T-helper 2 cell treated with Interferon-gamma antibody and Interleukin-4, amounts not matched to agents 5 μg/mL and 100 μg/mL, for 36 hours (primary cell): Measurements from ENCODE around the gene TMEM39B.
"Not testable (repeated sequence)": the region's sequence is repeated elsewhere in the genome, so short reads cannot be mapped to it uniquely, and the experiment has no call there.

Experiments used
- DNase-seq: peaks from one replicate; pipeline ENCODE4 v3.0.0; 2021; ENCODE audit warnings: low spot score
- H3K27ac Mint-ChIP-seq: one replicate; pipeline ENCODE4 v1.8.0; 2021; ENCODE audit warnings: mild to moderate bottlenecking, mixed read lengths
- H3K27me3 Mint-ChIP-seq: one replicate; pipeline ENCODE4 v1.8.0; 2021; ENCODE audit warnings: low read depth, mixed read lengths
- H3K36me3 Mint-ChIP-seq: one replicate; pipeline ENCODE4 v1.8.0; 2021; ENCODE audit warnings: low read depth, mixed read lengths
- H3K4me1 Mint-ChIP-seq: one replicate; pipeline ENCODE4 v1.8.0; 2021; ENCODE audit warnings: low read depth, mixed read lengths
- H3K4me3 Mint-ChIP-seq: one replicate; pipeline ENCODE4 v1.8.0; 2022; ENCODE audit warnings: mild to moderate bottlenecking, moderate library complexity, mixed read lengths
- H3K9me3 Mint-ChIP-seq: one replicate; pipeline ENCODE4 v1.8.0; 2021; ENCODE audit warnings: mixed read lengths

TMEM39B gene

DNA sequence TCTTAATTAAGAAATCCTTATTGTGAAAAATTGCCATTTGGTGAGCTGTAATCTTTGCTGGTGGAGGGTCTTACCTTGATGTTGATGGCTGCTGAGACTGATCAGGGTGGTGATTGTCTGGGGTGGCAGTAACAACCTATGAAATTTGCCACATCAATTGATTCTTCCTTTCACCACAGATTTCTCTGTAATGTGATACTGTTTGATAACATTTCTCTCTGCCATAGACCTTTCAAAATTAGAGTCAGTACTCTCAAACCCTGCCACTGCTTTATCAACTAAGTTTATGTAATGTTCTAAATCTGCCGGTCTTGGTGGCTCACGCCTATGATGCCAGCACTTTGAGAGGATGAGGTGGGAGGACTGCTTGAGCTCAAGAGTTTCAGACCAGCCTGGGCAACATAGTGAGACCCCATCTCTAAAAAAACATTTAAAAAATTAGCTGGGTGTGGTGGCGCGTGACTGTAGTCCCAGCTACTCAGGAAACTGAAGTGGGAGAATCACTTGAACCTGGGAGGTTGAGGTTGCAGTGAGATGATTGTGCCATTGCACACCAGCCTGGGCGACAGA lies 40.2 kb downstream of the TMEM39B start:
- H3K4me1 Mint-ChIP-seq, result peaks cover 46% of the 10 kb centered on the region
- no peaks in the 10 kb centered on the region for H3K9me3 Mint-ChIP-seq
- peak; percentile 32 for DNase-seq
- H3K4me3 Mint-ChIP-seq, result peak overlapping the region; percentile 51
- peak overlapping the region; percentile 63 for H3K27ac Mint-ChIP-seq
- H3K27me3 Mint-ChIP-seq, result no peaks in the 10 kb centered on the region
- H3K36me3 Mint-ChIP-seq, result peaks cover 17% of the 10 kb centered on the region

GRCh38 chr1:32113436-32113835 lies 40.7 kb downstream of the TMEM39B start:
- Mint-ChIP-seq H3K4me3 (peak overlapping the region; percentile 22), H3K27ac (peak overlapping the region; percentile 63), H3K4me1 (peaks cover 46% of the 10 kb centered on the region), H3K36me3 (peaks cover 19% of the 10 kb centered on the region)
- not testable (repeated sequence) for H3K9me3 Mint-ChIP-seq, H3K27me3 Mint-ChIP-seq, DNase-seq

DNA sequence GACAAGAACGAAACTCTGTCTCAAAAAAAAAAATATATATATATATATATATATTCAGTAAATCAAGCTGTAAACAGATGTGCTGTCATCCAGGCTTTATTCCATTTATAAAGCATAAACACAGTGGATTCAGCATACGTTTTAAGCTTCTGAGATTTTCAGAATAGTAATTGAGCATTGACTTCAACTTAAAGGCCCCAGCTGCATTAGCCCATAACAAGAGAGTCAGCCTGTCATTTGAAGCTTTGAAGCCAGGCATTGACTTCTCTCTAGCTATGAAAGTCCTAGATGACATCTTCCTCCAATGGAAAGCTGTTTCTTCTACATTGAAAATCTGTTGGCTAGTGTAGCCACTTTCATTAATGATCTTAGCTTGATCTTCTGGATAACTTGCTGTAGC lies 41.7 kb downstream of the TMEM39B start:
- no peak for DNase-seq
- H3K27me3 Mint-ChIP-seq, result no peaks in the 10 kb centered on the region
- no peaks in the 10 kb centered on the region for H3K9me3 Mint-ChIP-seq
- H3K4me3 Mint-ChIP-seq, result peak overlapping the region; percentile 40
- peak overlapping the region; percentile 31 for H3K27ac Mint-ChIP-seq
- H3K36me3 Mint-ChIP-seq, result peaks cover 18% of the 10 kb centered on the region
- H3K4me1 Mint-ChIP-seq, result peaks cover 44% of the 10 kb centered on the region

- H3K4me3 Mint-ChIP-seq, result no peak overlapping the region
These were observed 42.8 kb downstream of the TMEM39B start for GRCh38 chr1:32115496-32115895.

DNA sequence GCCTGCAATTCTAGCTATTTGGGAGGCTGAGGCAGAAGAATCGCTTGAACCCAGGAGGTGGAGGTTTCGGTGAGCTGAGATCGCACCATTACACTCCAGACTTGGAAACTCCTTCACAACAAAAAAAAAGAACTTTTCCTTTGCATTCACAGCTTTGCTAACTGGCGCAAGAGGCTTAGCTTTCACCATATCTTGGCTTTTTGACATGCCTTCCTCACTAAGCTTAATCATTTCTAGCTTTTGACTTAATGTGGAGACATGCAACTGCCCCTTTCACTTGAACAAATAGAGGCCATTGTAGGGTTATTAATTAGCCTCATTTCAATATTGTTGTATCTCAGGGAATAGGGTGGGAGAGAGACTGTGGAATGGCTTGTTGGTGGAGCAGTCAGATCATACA lies 43.8 kb downstream of the TMEM39B start:
- no peak for DNase-seq
- H3K9me3 Mint-ChIP-seq, result no peaks in the 10 kb centered on the region
- peaks cover 35% of the 10 kb centered on the region for H3K4me1 Mint-ChIP-seq
- H3K36me3 Mint-ChIP-seq, result peaks cover 16% of the 10 kb centered on the region
- no peak overlapping the region for H3K27ac Mint-ChIP-seq
- no peak overlapping the region for H3K4me3 Mint-ChIP-seq
- H3K27me3 Mint-ChIP-seq, result no peaks in the 10 kb centered on the region

More at GRCh38 chr1:32115496-32115895, 42.8 kb downstream of the TMEM39B start:
- Mint-ChIP-seq H3K4me1 (peaks cover 39% of the 10 kb centered on the region), H3K9me3 (no peaks in the 10 kb centered on the region), H3K27me3 (no peaks in the 10 kb centered on the region), H3K27ac (no peak overlapping the region), H3K36me3 (peaks cover 17% of the 10 kb centered on the region)
- DNase-seq, result no peak

GRCh38 chr1:32122151-32122550 lies 49.4 kb downstream of the TMEM39B start:
- Mint-ChIP-seq H3K27ac (peak overlapping the region; percentile 77), H3K4me3 (peak overlapping the region; percentile 47), H3K27me3 (no peaks in the 10 kb centered on the region), H3K4me1 (peaks cover 23% of the 10 kb centered on the region), H3K36me3 (peaks cover 12% of the 10 kb centered on the region), H3K9me3 (no peaks in the 10 kb centered on the region)
- DNase-seq, result no peak

DNA sequence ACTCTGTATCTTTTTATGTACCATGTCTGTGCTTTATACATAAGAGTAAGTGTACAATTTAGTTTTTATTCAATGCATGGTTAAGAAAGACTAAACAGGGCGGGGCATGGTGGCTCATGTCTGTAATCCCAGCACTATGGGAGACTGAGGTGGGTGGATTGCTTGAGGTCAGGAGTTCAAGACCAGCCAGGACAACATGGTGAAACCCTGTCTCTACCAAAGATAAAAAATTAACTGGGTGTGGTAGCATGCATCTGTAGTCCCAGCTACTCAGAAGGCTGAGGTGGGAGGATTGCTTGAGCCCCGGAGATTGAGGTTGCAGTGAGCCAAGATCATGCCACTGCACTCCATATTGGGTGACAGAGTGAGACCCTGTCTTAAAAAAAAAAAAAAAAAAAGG lies 50.6 kb downstream of the TMEM39B start:
- not testable (repeated sequence) for H3K9me3 Mint-ChIP-seq

DNA sequence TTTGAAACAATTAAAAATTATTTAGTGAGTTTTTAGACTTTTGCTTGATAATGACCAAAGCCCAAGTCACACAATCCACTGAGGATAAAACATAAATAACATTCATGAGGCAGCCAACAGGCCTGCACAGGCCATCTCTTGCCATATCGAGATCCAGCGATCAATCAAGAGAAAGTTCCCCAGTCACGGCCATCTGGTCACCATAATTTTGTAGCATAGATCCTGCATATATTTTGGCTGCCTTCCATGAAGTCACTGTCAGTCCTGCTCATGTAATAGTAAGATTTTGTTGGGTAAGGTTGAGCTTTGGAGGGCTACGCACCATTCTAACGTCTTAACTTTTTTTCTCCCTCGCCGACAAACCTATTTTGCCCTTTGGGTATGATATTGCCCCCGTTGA lies 52.6 kb downstream of the TMEM39B start:
- Mint-ChIP-seq H3K36me3 (peaks cover 17% of the 10 kb centered on the region), H3K4me3 (no peak overlapping the region), H3K27ac (no peak overlapping the region), H3K27me3 (no peaks in the 10 kb centered on the region), H3K4me1 (peaks cover 37% of the 10 kb centered on the region), H3K9me3 (no peaks in the 10 kb centered on the region)
- no peak for DNase-seq

More for the DNA sequence above, 50.6 kb downstream of the TMEM39B start:
- not testable (repeated sequence) for DNase-seq, H3K27me3 Mint-ChIP-seq, H3K27ac Mint-ChIP-seq, H3K4me3 Mint-ChIP-seq
- Mint-ChIP-seq H3K36me3 (peaks cover 13% of the 10 kb centered on the region), H3K4me1 (peaks cover 32% of the 10 kb centered on the region)

DNA sequence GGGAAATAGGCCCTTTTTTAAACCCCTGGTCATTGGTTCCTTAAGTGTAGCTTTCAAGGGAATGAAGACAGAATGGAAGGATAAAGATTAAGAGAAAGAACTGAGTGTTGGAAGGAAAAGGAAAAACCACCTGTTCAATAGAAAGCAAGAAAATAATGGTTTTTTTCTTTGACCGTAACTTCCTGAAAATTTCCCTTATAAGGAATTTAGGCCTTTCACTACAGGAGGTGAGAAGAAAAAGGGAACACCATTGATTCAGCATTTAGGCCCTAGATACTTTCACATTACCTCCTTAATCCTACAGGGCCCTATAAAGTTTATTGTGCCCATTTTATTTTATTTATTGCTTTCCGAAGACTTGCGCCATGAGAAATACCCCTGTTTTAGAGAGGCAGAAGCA lies 54.0 kb downstream of the TMEM39B start:
- Mint-ChIP-seq H3K9me3 (no peaks in the 10 kb centered on the region), H3K27me3 (no peaks in the 10 kb centered on the region), H3K4me1 (peaks cover 31% of the 10 kb centered on the region), H3K27ac (no peak overlapping the region), H3K4me3 (no peak overlapping the region), H3K36me3 (peaks cover 12% of the 10 kb centered on the region)
- no peak for DNase-seq

GRCh38 chr1:32127409-32128198 lies 54.9 kb downstream of the TMEM39B start:
- peaks cover 9% of the 10 kb centered on the region for H3K36me3 Mint-ChIP-seq
- no peaks in the 10 kb centered on the region for H3K9me3 Mint-ChIP-seq
- no peak overlapping the region for H3K27ac Mint-ChIP-seq
- no peaks in the 10 kb centered on the region for H3K27me3 Mint-ChIP-seq
- no peak for DNase-seq
- H3K4me1 Mint-ChIP-seq, result peaks cover 26% of the 10 kb centered on the region
- H3K4me3 Mint-ChIP-seq, result no peak overlapping the region

GRCh38 chr1:32128479-32128878 lies 55.7 kb downstream of the TMEM39B start:
- Mint-ChIP-seq H3K4me1 (peaks cover 18% of the 10 kb centered on the region), H3K36me3 (peaks cover 10% of the 10 kb centered on the region), H3K27me3 (no peaks in the 10 kb centered on the region), H3K4me3 (no peak overlapping the region), H3K9me3 (no peaks in the 10 kb centered on the region), H3K27ac (no peak overlapping the region)
- no peak for DNase-seq

DNA sequence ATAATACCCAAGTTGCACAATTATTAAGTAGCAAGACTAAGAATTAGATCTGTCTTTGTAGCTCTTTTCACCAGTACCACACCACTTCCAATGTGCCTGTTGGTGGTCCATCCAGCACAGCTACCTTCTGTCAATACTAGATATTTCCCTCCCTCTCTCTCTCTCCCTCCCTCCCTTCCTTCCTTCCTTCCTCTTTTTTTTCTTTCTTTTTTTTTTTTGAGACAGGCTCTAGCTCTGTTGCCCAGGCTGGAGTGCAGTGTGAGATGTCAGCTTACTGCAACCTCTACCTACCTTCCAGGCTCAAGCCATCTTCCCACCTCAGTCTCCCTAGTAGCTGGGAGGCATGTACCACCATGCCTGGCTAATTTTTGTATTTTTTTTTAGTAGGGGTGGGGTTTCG lies 56.2 kb downstream of the TMEM39B start:
- Mint-ChIP-seq H3K4me3 (no peak overlapping the region), H3K36me3 (peaks cover 11% of the 10 kb centered on the region), H3K27ac (no peak overlapping the region), H3K9me3 (no peaks in the 10 kb centered on the region), H3K4me1 (peaks cover 18% of the 10 kb centered on the region), H3K27me3 (no peaks in the 10 kb centered on the region)
- DNase-seq, result no peak

DNA sequence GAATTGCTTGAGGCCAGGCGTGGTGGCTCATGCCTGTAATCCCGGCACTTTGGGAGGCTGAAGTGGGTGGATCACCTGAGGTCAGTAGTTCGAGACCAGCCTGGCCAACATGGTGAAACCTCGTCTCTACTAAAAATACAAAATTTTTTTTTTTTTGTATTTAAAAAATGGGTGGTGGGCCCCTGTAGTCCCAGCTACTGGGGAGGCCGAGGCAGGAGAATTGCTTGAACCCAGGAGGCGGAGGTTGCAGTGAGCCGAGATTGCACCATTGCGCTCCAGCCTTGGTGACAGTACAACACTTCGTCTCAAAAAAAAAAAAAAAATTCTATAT lies 61.2 kb downstream of the TMEM39B start:
- not testable (repeated sequence) for DNase-seq, H3K27ac Mint-ChIP-seq, H3K9me3 Mint-ChIP-seq, H3K27me3 Mint-ChIP-seq, H3K4me3 Mint-ChIP-seq
- Mint-ChIP-seq H3K36me3 (peaks cover 15% of the 10 kb centered on the region), H3K4me1 (peaks cover 11% of the 10 kb centered on the region)

DNA sequence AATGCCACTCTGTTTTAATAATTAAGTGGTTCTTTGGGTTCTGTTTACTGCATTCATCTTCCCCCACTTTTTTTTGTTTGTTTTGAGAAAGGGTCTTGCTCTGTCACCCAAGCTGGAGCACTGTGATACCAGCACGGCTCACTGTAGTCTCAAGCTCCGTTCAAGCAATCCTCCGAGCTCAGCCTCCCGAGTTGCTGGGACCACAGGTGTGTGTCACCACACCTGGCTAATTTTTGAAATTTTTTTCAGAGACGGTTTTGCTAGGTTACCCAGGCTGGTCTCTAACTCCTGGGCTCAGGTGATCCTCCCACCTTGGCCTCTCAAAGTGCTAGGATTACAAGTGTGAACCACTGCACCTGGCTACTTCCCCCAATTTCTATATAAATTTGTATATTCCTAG lies 64.4 kb downstream of the TMEM39B start:
- no peak for DNase-seq
- H3K9me3 Mint-ChIP-seq, result no peaks in the 10 kb centered on the region
- H3K27me3 Mint-ChIP-seq, result no peaks in the 10 kb centered on the region
- no peak overlapping the region for H3K4me3 Mint-ChIP-seq
- peaks cover 20% of the 10 kb centered on the region for H3K36me3 Mint-ChIP-seq
- peaks cover 24% of the 10 kb centered on the region for H3K4me1 Mint-ChIP-seq
- no peak overlapping the region for H3K27ac Mint-ChIP-seq

DNA sequence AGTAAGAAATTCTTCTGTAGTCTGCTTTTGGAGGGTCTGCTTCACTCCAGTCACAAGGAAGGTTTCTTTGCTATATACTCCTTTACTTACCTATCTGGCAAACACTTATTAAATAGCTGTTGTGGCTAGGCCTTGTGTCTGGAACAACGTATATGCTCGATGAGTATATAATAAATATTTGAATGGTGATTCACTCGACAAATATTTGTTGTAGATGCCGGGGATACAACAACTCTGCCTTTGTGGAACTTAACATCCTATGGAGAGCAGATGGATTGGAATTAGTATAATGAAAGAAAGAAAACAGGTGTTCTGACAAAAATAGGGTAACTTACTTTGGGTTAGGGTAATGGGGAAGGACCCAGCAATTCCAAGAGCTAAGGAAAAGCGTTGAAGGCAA lies 66.2 kb downstream of the TMEM39B start:
- Mint-ChIP-seq H3K27me3 (no peaks in the 10 kb centered on the region), H3K4me3 (no peak overlapping the region), H3K4me1 (peaks cover 32% of the 10 kb centered on the region), H3K9me3 (no peaks in the 10 kb centered on the region), H3K36me3 (peaks cover 21% of the 10 kb centered on the region), H3K27ac (no peak overlapping the region)
- no peak for DNase-seq
